GM12891 (cell line): ENCODE measurements around the gene EYS.

Experiments
- DNase-seq: peaks from one replicate; pipeline ENCODE4 v3.0.0; 2011; ENCODE audit warnings: low spot score; ENCODE audit not compliant: insufficient read length
- FAIRE-seq: peaks from 2 replicates; lab custom pipeline; 2011; peaks lifted over from hg19 to GRCh38; lab: Jason Lieb, UNC
- PAX5 ChIP-seq: IDR thresholded peaks from 2 replicates; pipeline ENCODE4 v1.6.1; 2011; ENCODE audit warnings: low read length, moderate library complexity, mild to moderate bottlenecking; ENCODE audit not compliant: insufficient read depth, severe bottlenecking
- POLR2A ChIP-seq: IDR thresholded peaks from 2 replicates; pipeline ENCODE4 v1.6.1; 2011; ENCODE audit warnings: low read depth, low read length, control low read depth
- POLR2AphosphoS5 ChIP-seq: IDR thresholded peaks from 2 replicates; pipeline ENCODE4 v1.6.1; 2011; ENCODE audit warnings: low read depth, low read length, control low read depth
- POU2F2 ChIP-seq: IDR thresholded peaks from 2 replicates; pipeline ENCODE4 v1.6.1; 2011; ENCODE audit warnings: low read depth, mild to moderate bottlenecking, control low read depth, low read length, moderate library complexity
- SPI1 ChIP-seq: IDR thresholded peaks from 2 replicates; pipeline ENCODE4 v1.6.1; 2011; ENCODE audit warnings: low read depth, low read length, control low read depth
- TAF1 ChIP-seq: IDR thresholded peaks from 2 replicates; pipeline ENCODE4 v1.6.1; 2011; ENCODE audit warnings: low read depth, low read length, control low read depth

EYS gene

DNA sequence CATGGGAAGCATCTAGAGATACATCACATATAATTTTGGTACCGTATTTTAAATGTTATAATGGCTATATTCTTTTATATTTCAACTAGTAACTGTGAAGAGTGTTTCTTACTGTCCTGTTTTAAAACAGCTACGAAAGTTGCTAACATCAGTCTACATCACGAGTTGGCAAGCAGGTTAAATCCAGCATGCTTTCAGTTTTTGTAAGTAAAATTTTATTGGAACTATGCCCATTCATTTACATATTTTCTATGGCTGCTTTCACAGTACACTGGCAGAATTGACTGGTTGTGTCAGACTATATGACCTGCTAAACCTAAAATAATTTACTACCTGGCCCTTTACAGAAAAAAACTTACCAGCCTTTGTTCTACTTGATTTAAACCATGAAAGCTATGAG lies 1593.3 kb downstream of the EYS start:
- TF ChIP-seq TAF1 (no peak), POLR2AphosphoS5 (no peak), POU2F2 (no peak), POLR2A (no peak)
- FAIRE-seq (no peak), DNase-seq (no peak)

DNA sequence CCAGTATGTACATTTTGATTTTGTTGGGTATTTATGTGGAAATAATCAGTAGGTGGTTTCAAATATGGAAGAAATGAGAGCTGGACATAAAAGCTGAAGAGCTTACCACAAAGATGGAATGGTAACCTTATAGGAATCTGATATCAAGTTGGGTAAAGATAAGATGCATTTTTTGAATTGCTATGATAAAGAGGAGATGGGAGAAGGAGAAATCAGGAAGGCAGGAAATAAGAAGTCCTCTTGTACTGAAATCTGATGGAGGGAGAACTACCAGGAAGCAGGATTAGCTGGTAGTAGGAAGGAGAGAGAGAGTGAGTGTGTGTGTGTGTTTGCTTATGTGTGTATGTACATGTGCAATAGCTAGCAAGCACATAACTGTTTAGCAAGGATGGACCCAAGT lies 1603.0 kb downstream of the EYS start:
- TF ChIP-seq POLR2A: no peak
- TF ChIP-seq TAF1: no peak
- TF ChIP-seq SPI1: no peak
- TF ChIP-seq PAX5: no peak
- TF ChIP-seq POLR2AphosphoS5: no peak
- TF ChIP-seq POU2F2: no peak
- FAIRE-seq: no peak
- DNase-seq: no peak

DNA sequence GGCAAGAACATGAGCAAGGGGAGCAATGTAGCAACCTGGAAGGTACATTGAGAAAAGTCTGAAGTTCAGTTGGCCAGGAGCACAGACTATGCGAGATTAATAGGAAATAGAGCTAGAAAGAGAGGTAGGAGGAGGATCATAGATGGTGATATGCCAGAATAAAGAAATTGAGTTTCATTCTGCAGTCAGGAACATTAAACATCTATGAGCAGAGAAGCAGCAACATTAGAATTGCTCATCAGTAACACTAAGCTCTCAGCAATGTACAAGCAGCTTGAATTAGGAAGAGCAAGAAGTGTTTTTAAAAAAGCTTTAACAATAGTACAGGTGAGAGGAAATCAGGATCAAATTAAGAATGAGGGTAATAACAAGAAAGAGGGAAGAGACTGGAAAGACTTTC lies 1603.5 kb downstream of the EYS start:
- TF ChIP-seq POLR2A (no peak), TAF1 (no peak), POLR2AphosphoS5 (no peak), SPI1 (no peak), PAX5 (no peak), POU2F2 (no peak)
- FAIRE-seq: no peak

DNA sequence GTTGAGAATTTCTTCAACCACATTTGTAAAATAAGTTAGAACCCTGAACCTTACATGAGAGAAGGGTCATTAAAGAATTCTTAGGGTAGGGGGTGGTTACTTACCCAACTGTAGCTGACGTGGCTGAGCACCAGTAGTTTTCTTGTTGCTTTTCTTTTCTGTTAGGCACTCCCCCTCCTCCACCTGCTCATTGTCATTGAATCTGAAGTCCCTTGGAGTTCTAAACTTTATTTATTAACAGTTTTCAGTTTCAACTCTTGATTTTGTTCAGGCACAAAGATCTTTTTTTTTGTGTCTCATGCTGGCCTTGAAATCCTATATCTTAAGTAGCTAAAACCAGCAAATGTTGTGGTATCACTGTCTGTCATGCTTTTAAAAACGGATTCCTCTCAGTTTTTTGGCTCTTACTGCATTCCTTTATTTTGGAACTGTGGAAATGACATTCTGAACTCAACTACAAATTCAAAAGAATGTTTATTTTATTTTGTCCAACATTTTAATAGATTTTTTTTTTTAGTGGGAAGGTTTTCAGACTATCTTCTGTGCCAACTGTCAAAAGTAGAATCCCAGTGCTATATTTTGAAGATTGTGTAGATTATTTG lies 1606.2 kb downstream of the EYS start:
- DNase-seq (no peak), FAIRE-seq (no peak)
- no peak for TF ChIP-seq SPI1
- no peak for TF ChIP-seq POLR2AphosphoS5
- no peak for TF ChIP-seq POU2F2
- no peak for TF ChIP-seq TAF1
- TF ChIP-seq PAX5: no peak
- TF ChIP-seq POLR2A: no peak

More for the DNA sequence above, 1603.5 kb downstream of the EYS start:
- DNase-seq: no peak

DNA sequence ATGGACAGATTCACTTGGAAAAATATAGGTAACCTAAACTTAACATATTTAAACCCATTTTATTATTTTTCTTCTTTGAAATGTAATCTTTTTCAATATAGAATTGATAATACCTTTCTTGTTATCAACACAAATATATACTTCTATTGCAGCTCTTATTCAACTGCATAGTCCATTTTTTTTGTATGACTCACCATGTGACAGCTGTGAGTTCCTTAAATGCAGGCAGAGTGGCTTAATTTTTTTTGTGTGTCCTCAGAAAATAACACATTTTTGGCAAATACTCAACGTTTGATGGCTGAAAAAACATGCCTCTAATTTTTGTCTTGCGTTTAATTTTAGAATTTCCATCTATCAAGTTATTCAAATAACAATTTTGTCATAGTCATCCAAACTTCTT lies 1616.7 kb downstream of the EYS start:
- TF ChIP-seq TAF1 (no peak), POLR2A (no peak), POLR2AphosphoS5 (no peak), POU2F2 (no peak), SPI1 (no peak), PAX5 (no peak)
- DNase-seq (no peak), FAIRE-seq (no peak)

DNA sequence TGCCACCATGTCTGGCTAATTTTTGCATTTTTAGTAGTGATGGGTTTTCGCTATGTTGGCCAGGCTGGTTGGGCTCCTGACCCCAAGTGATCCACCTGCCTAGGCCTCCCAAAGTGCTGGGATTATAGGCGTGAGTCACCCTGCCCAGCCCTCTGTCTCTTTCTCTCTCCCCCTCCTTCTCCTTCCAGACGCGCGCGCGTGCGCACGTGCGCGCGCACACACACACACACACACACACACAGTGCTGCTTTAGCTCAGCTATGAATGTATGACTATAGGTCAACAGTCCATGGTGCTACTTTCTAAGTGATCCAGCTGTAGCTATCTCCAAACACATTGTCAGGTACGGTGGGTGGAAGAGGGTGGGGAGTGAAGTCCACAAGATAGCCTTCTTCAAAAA lies 1621.9 kb downstream of the EYS start:
- TF ChIP-seq POLR2AphosphoS5: no peak
- no peak for TF ChIP-seq PAX5
- no peak for TF ChIP-seq POLR2A
- TF ChIP-seq POU2F2: no peak
- TF ChIP-seq SPI1: no peak
- no peak for TF ChIP-seq TAF1
- FAIRE-seq: no peak
- no peak for DNase-seq

DNA sequence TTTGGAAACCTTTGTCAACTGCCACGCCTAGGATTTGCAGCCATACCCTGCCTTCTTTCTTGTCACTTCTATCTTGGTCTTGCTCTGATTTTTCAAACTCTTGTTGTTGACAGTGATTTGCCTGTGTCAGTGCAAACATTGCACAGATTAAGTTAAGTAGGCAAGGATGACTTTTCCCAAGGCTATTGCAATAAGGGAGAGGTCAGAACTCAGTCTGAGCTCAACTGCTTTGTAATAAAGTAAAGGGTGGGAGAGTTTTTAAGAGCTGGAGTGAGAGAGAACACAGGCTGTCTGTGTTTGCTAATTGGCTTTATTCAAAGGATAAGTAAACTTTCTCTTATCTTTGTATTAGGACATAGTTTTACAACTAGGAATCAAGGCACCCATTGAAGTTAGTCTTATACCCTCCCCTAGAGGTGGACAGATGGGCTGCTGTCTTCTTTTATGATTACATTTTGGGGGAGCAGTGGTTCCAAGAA lies 1622.8 kb downstream of the EYS start:
- no peak for DNase-seq
- no peak for FAIRE-seq
- TF ChIP-seq POLR2A (no peak), POLR2AphosphoS5 (no peak), SPI1 (no peak)

DNA sequence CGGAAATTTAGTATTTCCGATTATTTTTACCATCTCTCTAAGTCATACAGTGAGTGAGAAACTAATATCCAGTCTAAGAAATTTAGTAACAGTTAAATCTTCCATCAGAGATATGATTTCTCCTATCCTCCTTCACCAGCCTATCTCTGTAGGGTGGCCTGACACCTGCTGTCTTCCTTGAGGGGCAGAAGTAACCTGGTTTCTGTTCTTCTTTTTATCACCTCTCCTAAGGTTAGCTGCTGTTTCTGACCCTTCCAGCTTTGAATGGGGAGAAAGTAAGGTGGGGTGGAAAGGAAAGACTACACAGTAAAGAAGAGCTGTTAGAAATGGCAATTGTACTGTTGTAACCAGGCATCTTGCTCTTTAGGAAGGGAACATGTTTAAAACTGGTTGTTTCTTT lies 1623.8 kb downstream of the EYS start:
- TF ChIP-seq SPI1 (peak; percentile 59), TAF1 (no peak)
- DNase-seq: no peak
- no peak for FAIRE-seq

DNA sequence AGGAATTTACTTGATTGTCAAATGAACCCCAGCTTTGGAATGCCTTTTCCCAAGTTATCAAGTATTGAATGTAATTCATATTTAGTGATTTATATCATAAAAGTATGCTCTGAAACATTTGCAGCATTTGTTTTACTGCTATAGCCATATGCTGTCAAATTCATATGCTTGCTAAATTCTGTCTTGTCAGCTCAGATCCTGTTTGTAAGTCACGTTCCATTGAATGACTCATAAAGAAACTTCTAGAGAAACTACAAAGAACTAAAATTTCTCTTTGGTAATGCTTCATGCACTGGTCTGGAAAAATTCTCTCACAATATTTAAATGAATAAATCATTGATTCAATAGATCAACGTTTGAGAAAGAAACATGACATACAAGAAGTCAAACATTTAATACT lies 1625.6 kb downstream of the EYS start:
- TF ChIP-seq POU2F2: no peak
- no peak for TF ChIP-seq POLR2AphosphoS5
- no peak for TF ChIP-seq PAX5
- TF ChIP-seq POLR2A: no peak
- no peak for TF ChIP-seq SPI1
- no peak for DNase-seq
- FAIRE-seq: no peak

DNA sequence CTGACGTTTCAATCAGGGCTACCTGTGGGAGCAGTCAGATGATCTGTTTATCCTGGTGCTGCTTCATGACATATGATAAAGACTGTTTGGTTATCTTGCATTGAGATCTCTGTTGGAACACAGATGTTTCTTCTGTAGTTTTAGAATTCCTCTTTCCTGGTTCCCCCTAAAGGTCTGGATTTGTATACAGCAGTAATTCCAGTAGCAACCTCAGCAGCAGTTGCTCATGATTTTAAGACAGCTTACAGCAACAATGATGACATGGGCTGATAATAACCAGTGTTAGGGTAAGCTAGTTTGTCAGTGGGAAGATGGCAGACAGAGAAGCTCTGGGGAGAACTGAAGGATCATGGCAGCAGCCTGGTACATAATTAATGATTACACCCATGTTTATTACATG lies 1632.0 kb downstream of the EYS start:
- TF ChIP-seq SPI1: no peak
- no peak for TF ChIP-seq POU2F2
- TF ChIP-seq PAX5: no peak
- no peak for DNase-seq
- FAIRE-seq: no peak

DNA sequence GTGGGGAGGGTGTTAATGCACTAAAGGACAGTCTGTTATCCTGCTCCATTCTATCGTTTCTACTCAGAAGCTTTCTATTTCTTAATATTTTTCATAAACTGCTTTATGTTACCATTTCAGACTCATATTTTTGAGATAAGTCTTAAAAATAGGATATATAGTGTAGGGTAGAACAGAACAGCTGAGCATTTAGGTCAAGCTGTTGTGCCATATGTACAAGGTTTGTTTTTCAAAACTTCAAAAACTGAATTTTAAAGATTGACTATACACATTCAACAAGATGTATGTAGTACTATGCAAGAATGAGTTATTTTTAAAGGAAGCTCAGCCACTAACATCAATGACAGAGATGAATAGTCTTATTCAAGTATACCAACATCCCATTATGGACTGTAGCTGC lies 1634.3 kb downstream of the EYS start:
- FAIRE-seq (no peak), DNase-seq (no peak)
- TF ChIP-seq SPI1: no peak
